Left ventricle myocardium inferior (tissue), 1 donor: ENCODE measurements around the gene NKTR. TPM values are rescaled to one million over a fixed set of nuclear protein-coding genes. Genes with fewer than 3 reads are reported as not detected.

ENCODE experiments used
- DNase-seq: peaks from one replicate; pipeline ENCODE4 v3.0.0-alpha.2; 2020
- H3K27ac ChIP-seq: fragments of 200-600 bp; replicated peaks from 2 replicates; pipeline ENCODE4 v1.8.0; 2021
- H3K27me3 ChIP-seq: fragments of 200-600 bp; 2 replicates; pipeline ENCODE4 v1.8.0; 2021; ENCODE audit warnings: low read depth
- H3K36me3 ChIP-seq: fragments of 200-600 bp; 2 replicates; pipeline ENCODE4 v1.8.0; 2021
- H3K4me1 ChIP-seq: fragments of 200-600 bp; 2 replicates; pipeline ENCODE4 v1.8.0; 2021
- H3K4me3 ChIP-seq: fragments of 200-600 bp; 2 replicates; pipeline ENCODE4 v1.8.0; 2021; ENCODE audit warnings: mild to moderate bottlenecking, moderate library complexity
- H3K9me3 ChIP-seq: fragments of 200-600 bp; replicated peaks from 2 replicates; pipeline ENCODE4 v1.8.0; 2021
- CTCF ChIP-seq: fragments of 200-600 bp; IDR thresholded peaks from 2 replicates; pipeline ENCODE4 v1.8.0; 2021; ENCODE audit warnings: antibody characterized with exemption, mild to moderate bottlenecking, borderline replicate concordance
- intact Hi-C: fragments of 100-400 bp; cut with micrococcal nuclease; formaldehyde crosslinking; loops from one replicate; pipeline ENCODE4 v1.11.0; 2022
- total RNA-seq: library from RNA; stranded (reverse); fragmentation: NEBNext Ultra II Directional; extraction: Animal tissue kit (Norgen Biotek cat#: 25700); gene quantifications from one replicate; pipeline ENCODE4 v1.2.1, GENCODE V29; 2021
- donor health status: DM: no; HTN: yes; CAD: no; lungs with severe emphysema.

NKTR gene
- total RNA-seq, 1 donor from 2014 or later: 20.0 TPM

GRCh38 chr3:42652251-42652610 lies 51.7 kb downstream of the NKTR start:
- Histone ChIP-seq H3K9me3 (no peaks in the 10 kb centered on the region), H3K27ac (peak overlapping the region; percentile 96), H3K4me3 (peak overlapping the region; percentile 81), H3K4me1 (peaks cover 81% of the 10 kb centered on the region), H3K27me3 (no peaks in the 10 kb centered on the region), H3K36me3 (peaks cover 17% of the 10 kb centered on the region)
- no peak for DNase-seq
- no peak for TF ChIP-seq CTCF
- intact Hi-C loops: loop anchor here (10.0 kb wide), 1 partner anchor 93 kb away; no protein-coding TSS in a partner anchor

GRCh38 chr3:42652611-42653302 lies 52.3 kb downstream of the NKTR start:
- DNase-seq: peak; percentile 66
- TF ChIP-seq CTCF: no peak
- Histone ChIP-seq H3K9me3 (no peaks in the 10 kb centered on the region), H3K36me3 (peaks cover 12% of the 10 kb centered on the region), H3K4me3 (peak overlapping the region; percentile 81), H3K27me3 (no peaks in the 10 kb centered on the region), H3K4me1 (peaks cover 76% of the 10 kb centered on the region), H3K27ac (peak overlapping the region; percentile 96)
- intact Hi-C loops: loop anchor here (10.0 kb wide), 1 partner anchor 92 kb away; no protein-coding TSS in a partner anchor

- no peak for TF ChIP-seq CTCF
- Histone ChIP-seq H3K36me3 (peaks cover 12% of the 10 kb centered on the region), H3K27me3 (no peaks in the 10 kb centered on the region), H3K9me3 (no peaks in the 10 kb centered on the region), H3K4me3 (peak overlapping the region; percentile 81), H3K4me1 (peaks cover 76% of the 10 kb centered on the region), H3K27ac (peak overlapping the region; percentile 96)
- intact Hi-C loops: loop anchor here (10.0 kb wide), 1 partner anchor 92 kb away; no protein-coding TSS in a partner anchor
- no peak for DNase-seq
These were observed 52.7 kb downstream of the NKTR start for GRCh38 chr3:42653303-42653559.

GRCh38 chr3:42653560-42654330 lies 53.3 kb downstream of the NKTR start, which contains the start of gene ZBTB47:
ZBTB47 (plus strand) TSS chr3:42653697; CDS start chr3:42658356, 4,659 bp downstream.
- peak within 1 kb of the TSS; percentile 96 for H3K27ac ChIP-seq
- intact Hi-C loops: loop anchor here (10.0 kb wide), 1 partner anchor 91 kb away; no protein-coding TSS in a partner anchor
- H3K9me3 ChIP-seq: no peaks in the 10 kb centered on the region
- peaks cover 15% of the 10 kb centered on the region for H3K36me3 ChIP-seq
- H3K4me3 ChIP-seq: peak within 1 kb of the TSS; percentile 81
- peaks cover 74% of the 10 kb centered on the region for H3K4me1 ChIP-seq
- peak; percentile 77 for DNase-seq
- no peaks in the 10 kb centered on the region for H3K27me3 ChIP-seq
- TF ChIP-seq CTCF: peak; percentile 29

- H3K36me3 ChIP-seq: peaks cover 16% of the 10 kb centered on the region
- peaks cover 76% of the 10 kb centered on the region for H3K4me1 ChIP-seq
- DNase-seq: peak; percentile 61
- no peaks in the 10 kb centered on the region for H3K9me3 ChIP-seq
- H3K4me3 ChIP-seq: peak overlapping the region; percentile 81
- intact Hi-C loops: loop anchor here (10.0 kb wide), 1 partner anchor 90 kb away; no protein-coding TSS in a partner anchor
- TF ChIP-seq CTCF: no peak
- H3K27ac ChIP-seq: peak overlapping the region; percentile 96
- H3K27me3 ChIP-seq: no peaks in the 10 kb centered on the region
These were observed 54.1 kb downstream of the NKTR start for GRCh38 chr3:42654331-42655201.
